ENCODE data around the gene URGCP.
"Not testable (repeated sequence)": the region's sequence is repeated elsewhere in the genome, so short reads cannot be mapped to it uniquely, and the experiment has no call there.

URGCP gene

DNA sequence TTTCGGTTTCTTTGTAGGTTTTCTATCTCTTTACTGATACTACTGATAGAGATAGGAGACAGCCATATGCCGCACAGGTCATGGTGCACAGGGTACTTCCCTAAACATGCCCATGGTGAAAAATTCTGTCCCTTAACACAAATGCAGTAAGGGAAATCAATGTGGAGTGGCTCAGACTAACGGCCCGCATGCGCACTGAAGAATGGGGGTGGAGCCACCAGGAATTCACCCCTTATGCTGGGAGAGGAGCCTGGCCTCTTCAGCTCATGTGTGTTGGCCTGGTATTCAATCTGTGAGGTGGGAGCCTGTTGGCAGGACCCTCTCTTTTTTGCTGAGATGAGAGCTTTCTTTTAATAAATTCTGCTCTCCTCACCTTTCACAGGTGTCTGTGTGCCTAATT, 8.4 kb upstream of the URGCP start:
- DNase-seq (ENCODE audit: low read depth, low spot score), result no peak

DNA sequence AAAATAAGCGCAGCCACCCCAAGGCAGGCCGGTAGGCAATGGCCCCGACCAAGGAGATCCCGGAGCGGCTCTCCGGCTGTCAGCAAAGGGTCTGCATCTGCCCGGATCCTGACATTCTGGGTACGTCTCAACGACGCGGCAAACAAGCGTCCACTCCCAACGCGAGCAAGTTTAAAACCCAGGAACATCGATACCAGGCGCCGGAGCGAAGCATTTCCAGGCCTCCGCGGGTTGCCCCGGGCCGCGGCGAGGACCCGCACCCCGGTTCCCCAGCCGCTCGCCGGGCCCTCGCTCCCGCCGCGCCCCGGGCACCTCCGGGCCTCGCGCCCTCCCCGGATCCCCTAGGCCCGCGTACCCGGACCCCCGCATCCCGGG, 453 bp downstream of the URGCP start:
- peak; percentile 29 for DNase-seq (ENCODE audit: low read depth, low spot score)

- DNase-seq (ENCODE audit: low read depth, low spot score), result peak; percentile 60
Measured at GRCh38 chr7:43905209-43905946, 1.0 kb downstream of the URGCP start.

DNA sequence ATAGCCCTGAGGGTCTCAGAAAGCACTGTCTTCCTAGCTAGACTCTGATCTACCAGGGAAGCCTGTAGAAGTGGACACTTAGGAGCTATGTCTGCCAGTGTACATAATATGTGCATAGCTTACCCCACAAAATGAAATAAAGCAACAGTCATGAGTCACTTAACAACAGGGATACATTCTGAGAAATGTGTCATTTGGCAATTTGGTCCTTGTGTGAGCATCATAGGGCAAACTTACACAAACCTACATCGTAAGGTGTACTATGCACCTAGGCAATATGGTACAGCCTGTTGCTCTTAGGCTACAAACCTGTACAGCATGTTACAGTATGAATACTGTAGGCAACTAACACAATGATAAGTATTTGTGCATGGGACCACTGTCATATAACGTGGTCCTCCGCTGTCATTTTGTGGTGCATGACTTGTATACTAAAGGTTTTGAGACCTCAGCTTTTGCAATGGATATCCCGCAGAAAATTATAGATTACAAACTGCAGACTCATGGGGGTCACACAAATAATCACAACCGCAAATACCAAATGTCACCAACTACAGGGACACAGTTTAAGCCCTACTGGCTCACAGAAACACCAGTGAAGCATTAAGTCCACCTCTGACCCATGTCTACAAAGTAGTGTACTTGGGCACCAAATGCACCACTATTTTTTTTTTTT, 1.7 kb downstream of the URGCP start:
- DNase-seq (ENCODE audit: low read depth, low spot score), result no peak

GRCh38 chr7:43902542-43903054, 3.8 kb downstream of the URGCP start:
- DNase-seq (ENCODE audit: low read depth, low spot score), result no peak

DNA sequence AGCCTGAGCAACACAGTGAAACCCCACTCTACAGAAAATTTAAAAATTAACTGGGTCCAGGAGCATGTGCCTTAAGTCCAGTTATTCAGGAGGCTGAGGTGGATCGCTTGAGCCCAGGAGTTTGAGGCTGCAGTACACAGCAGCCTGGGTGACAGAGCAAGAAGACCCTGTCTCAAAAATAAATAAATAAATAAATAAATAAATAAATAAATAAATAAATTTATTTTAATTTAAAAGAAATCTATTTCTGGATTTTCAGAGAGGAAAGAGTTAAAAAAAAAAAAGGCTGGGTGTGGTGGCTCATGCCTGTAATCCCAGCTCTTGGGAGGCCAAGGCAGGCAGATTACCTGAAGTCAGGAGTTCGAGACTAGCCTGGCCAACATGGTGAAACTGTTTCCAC, 7.8 kb downstream of the URGCP start:
- not testable (repeated sequence) for DNase-seq (ENCODE audit: low read depth, low spot score)

- DNase-seq (ENCODE audit: low read depth, low spot score), result no peak
Measured at GRCh38 chr7:43895847-43896415, 10.5 kb downstream of the URGCP start.

DNA sequence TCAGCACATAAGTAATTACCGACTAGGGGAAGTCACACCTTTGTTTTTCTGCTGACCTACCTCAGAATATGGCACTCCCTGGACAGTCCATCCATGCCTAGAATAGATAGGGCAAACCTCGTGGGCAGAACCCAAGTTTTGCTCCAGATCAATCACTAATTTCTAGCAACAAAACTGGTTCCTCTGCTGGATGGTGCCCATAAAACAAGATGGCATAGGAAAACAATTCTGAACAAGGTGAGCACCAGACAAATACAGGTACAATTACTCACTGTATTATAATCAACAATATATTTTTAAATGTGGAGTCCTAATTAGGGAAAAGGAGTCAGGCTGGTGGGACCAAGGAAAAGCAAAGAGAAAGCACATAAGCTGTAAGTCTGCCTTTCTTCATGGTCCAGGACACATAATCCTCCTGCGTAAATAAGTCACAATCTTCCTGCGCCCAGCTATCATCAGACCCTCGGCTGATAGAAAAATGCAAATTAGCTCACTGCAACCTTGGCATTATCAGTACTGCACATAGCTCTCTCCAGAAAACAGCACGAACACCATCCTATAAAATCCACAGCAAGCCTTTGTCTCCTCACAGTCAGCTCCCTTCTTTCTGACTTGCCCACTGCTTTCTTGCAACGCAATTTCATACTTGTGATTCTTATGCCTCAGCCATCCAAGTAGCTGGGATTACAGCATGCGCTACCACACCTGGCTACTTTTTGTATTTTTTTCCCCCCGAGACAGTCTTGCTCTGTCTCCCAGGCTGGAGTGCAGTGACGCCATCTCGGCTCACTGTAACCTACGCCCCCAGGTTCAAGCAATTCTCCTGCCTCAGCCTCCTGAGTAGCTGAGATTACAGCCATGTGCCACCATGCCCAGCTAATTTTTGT, 15.1 kb downstream of the URGCP start:
- DNase-seq (ENCODE audit: low read depth, low spot score), result no peak

- no peak for DNase-seq (ENCODE audit: low read depth, low spot score)
Measured at GRCh38 chr7:43890468-43890867, 15.9 kb downstream of the URGCP start.

DNA sequence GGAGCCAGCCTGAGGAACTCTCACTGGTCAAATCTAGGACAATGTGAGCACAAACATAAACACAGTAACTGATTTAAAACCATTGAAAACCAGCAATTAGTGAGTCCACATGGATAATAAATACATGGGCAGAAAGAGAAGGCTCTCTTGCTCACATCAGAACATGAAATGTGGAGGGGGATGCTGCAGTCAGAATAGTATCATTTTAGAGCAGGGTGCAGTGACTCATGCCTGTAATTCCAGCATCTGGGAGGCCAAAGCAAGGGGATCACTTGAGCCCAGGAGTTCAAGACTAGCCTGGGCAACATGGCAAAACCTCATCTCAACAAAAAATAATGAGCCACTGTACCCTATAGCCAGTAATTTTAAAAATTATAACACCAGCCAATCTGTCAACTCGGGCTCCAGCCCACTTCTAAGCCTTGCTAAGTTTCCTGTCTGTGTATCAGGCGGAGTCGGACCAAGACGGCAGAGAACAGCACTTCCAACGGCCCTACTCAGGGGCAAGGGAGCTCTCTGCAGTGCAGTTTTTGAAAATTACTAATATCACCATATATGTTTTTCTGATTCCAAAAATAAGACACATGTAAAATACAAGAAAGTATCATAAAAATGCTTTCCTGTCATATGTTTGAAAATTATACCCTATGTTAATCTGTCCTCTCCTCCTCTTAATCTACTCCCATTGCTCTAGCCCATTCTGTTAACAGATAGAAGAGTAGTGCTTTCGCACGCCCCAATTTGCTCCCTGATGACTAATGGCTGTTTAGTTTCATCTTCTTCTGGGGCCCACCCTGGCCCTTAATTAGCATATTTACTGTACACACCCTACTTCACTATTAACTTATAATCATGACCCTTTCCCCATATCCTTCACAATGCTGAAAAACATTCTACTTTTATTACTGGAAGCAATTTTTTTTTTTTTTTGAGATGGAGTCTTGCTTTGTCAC, 17.1 kb downstream of the URGCP start:
- DNase-seq (ENCODE audit: low read depth, low spot score), result no peak

GRCh38 chr7:43884617-43885016, 21.8 kb downstream of the URGCP start:
- DNase-seq (ENCODE audit: low read depth, low spot score), result no peak

DNA sequence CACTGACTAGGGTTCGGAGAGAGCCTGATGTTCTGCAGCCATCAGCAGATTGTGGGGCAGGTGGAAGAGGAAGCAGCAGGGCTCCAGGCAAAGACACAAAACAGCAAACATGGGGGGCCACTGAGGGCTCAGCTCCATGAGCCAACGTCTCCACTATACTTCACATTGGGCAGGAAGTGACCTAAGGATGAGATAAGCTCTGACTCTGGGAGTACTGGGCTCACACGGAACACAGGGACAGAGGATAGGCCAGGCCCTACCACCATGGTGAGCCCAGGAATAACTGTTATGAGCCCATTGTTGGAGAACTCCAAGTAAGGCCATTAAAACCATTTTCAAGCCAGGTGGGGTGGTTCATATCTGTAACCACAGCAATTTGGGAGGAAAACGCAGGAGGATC, 22.2 kb downstream of the URGCP start:
- no peak for DNase-seq (ENCODE audit: low read depth, low spot score)

DNA sequence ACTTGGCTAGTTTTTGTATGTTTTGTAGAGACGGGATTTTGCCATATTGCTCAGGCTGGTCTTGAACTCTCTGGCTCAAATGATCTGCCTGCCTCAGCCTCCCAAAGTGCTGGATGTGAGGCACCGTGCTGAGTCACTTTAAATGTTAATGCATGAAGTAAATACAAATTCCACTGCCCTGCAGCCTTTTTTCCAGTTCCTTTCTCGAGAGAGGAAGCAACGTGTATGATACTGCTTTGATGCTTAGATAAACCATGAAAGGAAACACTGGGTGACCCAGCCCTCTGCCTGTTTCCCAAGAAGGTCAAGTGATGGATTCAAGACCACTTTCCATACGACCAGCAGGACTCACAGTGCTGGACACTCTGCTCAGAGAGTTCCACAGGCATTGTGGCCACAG, 25.8 kb downstream of the URGCP start:
- DNase-seq (ENCODE audit: low read depth, low spot score), result no peak

- DNase-seq (ENCODE audit: low read depth, low spot score), result no peak
Measured at GRCh38 chr7:43879477-43879876, 26.9 kb downstream of the URGCP start.

DNA sequence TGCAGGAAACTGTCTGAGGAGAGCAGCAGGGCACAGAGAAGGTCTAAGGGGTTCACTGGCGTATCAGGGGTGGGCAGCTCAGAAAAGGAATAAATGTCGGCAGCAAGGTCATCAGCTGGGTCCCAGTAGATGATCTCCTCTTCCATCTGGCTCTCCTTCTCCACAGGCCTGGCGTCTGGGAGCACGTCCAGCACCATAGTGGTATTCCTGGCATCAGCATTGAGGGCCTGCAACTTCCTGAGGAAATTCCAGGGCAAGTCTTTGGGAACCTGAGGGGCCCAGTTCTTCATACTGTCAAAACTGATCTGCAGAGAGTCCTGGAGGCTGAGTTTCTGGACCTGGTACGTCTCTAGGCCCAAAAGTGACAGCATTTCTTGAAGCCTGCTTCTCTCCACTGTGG, 27.5 kb downstream of the URGCP start:
- no peak for DNase-seq (ENCODE audit: low read depth, low spot score)

GRCh38 chr7:43877968-43878864, 28.2 kb downstream of the URGCP start:
- no peak for DNase-seq (ENCODE audit: low read depth, low spot score)

DNA sequence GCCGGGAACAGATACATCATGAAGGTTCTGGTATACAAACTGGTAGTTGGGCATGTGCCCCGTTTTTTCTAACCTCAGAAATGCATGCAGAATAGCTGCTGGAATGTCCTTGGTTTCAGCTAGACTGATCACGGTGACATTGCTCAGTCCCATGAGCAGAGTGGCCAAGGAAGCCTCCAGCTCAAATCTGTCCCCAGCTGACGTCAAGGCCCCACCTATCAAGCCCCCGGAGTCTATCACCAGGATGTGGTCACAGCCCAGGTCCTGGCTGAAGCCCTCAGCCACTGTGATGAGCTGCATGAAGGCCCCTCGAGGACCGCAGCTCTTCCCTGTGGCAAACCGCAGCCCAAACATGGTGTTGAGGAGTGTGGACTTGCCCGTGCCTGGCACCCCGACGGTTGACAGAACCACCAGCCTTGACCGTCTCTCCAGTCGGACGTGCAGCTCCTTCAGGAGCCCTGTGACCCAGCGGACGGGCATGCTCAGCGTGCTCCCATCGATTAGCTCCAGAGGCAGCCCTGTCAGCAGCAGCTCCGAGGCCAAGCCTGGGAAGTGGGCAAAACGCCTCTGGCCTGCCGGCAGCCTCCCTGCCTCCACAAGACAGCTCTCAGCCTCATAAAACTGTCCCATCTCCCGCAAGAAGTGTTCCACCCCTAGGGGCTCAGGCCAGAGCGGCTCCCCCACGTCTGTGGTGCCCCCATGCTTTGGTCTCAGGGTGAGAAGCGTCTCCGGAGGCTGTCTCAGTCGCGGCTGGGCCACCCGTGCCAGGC, 29.2 kb downstream of the URGCP start:
- DNase-seq (ENCODE audit: low read depth, low spot score), result no peak

- no peak for DNase-seq (ENCODE audit: low read depth, low spot score)
Measured at GRCh38 chr7:43876241-43876640, 30.2 kb downstream of the URGCP start.

DNA sequence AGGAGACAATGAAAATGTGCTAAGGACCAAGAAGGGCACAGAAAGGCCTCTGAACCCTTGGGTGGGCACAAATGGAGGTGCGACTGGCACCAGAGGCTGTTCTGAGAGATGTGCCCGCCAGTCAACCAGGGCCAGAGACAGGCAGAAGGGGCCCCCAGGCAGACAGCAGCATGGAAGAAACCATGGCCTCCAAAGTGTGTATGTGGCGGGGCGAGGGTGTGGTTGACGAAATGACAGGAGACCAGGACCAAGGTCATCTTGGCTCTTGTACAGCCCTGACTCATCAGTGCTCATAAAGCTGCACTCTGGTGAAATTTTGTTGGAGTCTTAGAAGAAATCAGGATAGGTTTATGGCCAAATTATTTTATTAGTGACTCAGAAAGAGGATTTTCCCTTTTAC, 33.1 kb downstream of the URGCP start:
- no peak for DNase-seq (ENCODE audit: low read depth, low spot score)

Measured in ELF-1 (cell line).